ENCODE data around the gene SYNE3. TPM values are rescaled to one million over a fixed set of nuclear protein-coding genes. Genes with fewer than 3 reads are reported as not detected.

SYNE3 gene
- total RNA-seq = 10 to 100 TPM in 1 of 2 donors, 1 to 10 TPM in 1; 3.4 to 29.5 TPM

GRCh38 chr14:95516554-95517181, at the start of gene SYNE3:
Gene SYNE3 (minus strand): TSS chr14:95516650. CDS start chr14:95475821, 40,829 bp downstream.
- Histone ChIP-seq H3K4me3 (peak within 1 kb of the TSS; percentile 63 to 66), H3K4me1 (replicated peaks) (peaks cover 4% of the 10 kb centered on the region), H3K27ac (peak within 1 kb of the TSS; percentile 66 to 69), H3K9me3 (no peaks in the 10 kb centered on the region), H3K36me3 (no peaks in the 10 kb centered on the region), H3K27me3 (replicated peaks; ENCODE audit: insufficient read depth) (no peaks in the 10 kb centered on the region)
- intact Hi-C loops (cut with DNase I) = no loop called here
- 17% methylated on average over 19 of the region's 60 CpGs for WGBS
- TF ChIP-seq CTCF (IDR thresholded peaks at IDR 0.05) (no peak), POLR2A (IDR thresholded peaks at IDR 0.05) (no peak), POLR2AphosphoS5 (IDR thresholded peaks at IDR 0.05) (no peak)
- DNase-seq (ENCODE audit: low spot score) = no peak

- Histone ChIP-seq H3K4me3 (no peak overlapping the region), H3K9me3 (no peaks in the 10 kb centered on the region), H3K4me1 (replicated peaks) (no peaks in the 10 kb centered on the region), H3K36me3 (no peaks in the 10 kb centered on the region), H3K27ac (no peak overlapping the region), H3K27me3 (replicated peaks; ENCODE audit: insufficient read depth) (no peaks in the 10 kb centered on the region)
- no peak for TF ChIP-seq POLR2A (IDR thresholded peaks at IDR 0.05)
- no peak for TF ChIP-seq CTCF (IDR thresholded peaks at IDR 0.05)
- TF ChIP-seq POLR2AphosphoS5 (IDR thresholded peaks at IDR 0.05) = no peak
- DNase-seq (ENCODE audit: low spot score) = no peak
- 34% methylated on average over 4 of the region's 4 CpGs for WGBS
- intact Hi-C loops (cut with DNase I) = loop anchor here (10.0 kb wide), 1 partner anchor 711 kb away; no protein-coding TSS in a partner anchor
Measured at GRCh38 chr14:95564060-95564459, 47.6 kb upstream of the SYNE3 start.

GRCh38 chr14:95562892-95563685, 46.6 kb upstream of the SYNE3 start:
- H3K4me1 ChIP-seq (replicated peaks) = no peaks in the 10 kb centered on the region
- H3K4me3 ChIP-seq = no peak overlapping the region
- 73% methylated on average over 18 of the region's 18 CpGs for WGBS
- intact Hi-C loops (cut with DNase I) = loop anchor here (10.0 kb wide), 1 partner anchor 712 kb away; no protein-coding TSS in a partner anchor
- no peak overlapping the region for H3K27ac ChIP-seq
- DNase-seq (ENCODE audit: low spot score) = no peak
- H3K36me3 ChIP-seq = no peaks in the 10 kb centered on the region
- TF ChIP-seq POLR2AphosphoS5 (IDR thresholded peaks at IDR 0.05) (no peak), POLR2A (IDR thresholded peaks at IDR 0.05) (no peak), CTCF (IDR thresholded peaks at IDR 0.05) (no peak)
- no peaks in the 10 kb centered on the region for H3K9me3 ChIP-seq
- no peaks in the 10 kb centered on the region for H3K27me3 ChIP-seq (replicated peaks; ENCODE audit: insufficient read depth)

- no peaks in the 10 kb centered on the region for H3K9me3 ChIP-seq
- H3K4me3 ChIP-seq = no peak overlapping the region
- intact Hi-C loops (cut with DNase I) = loop anchor here (2.0 to 10.0 kb wide), 2 partner anchors 434 to 714 kb away; no protein-coding TSS in a partner anchor
- TF ChIP-seq POLR2A (IDR thresholded peaks at IDR 0.05) = no peak
- peak; percentile 89 to 99 (median 98) for TF ChIP-seq CTCF (IDR thresholded peaks at IDR 0.05)
- peak; percentile 64 for TF ChIP-seq POLR2AphosphoS5 (IDR thresholded peaks at IDR 0.05)
- WGBS = 13% methylated on average over 14 of the region's 14 CpGs
- DNase-seq (ENCODE audit: low spot score) = peak; percentile 90
- no peaks in the 10 kb centered on the region for H3K27me3 ChIP-seq (replicated peaks; ENCODE audit: insufficient read depth)
- no peak overlapping the region for H3K27ac ChIP-seq
- H3K36me3 ChIP-seq = no peaks in the 10 kb centered on the region
- no peaks in the 10 kb centered on the region for H3K4me1 ChIP-seq (replicated peaks)
Measured at GRCh38 chr14:95561001-95561412, 44.6 kb upstream of the SYNE3 start.

Data from prostate gland (tissue), 2 donors.